Activated CD4-positive, alpha-beta memory T cell treated with anti-CD3 and anti-CD28 coated beads, Interleukin-2, amount 10 ng/mL, durations not matched to agents 7 days and 5 days (primary cell): ENCODE results near the gene ITGB5. TPM values are rescaled to one million over a fixed set of nuclear protein-coding genes. Genes with fewer than 3 reads are reported as not detected.

Source experiments
- CTCF ChIA-PET: fragments of 350-600 bp; sonication (Branson Sonifier 250); formaldehyde crosslinking; loops from one replicate; lab custom pipeline; 2021; ENCODE audit warnings: antibody characterized with exemption, inconsistent platforms; lab: Charles Lee
- POLR2A ChIA-PET: fragments of 350-600 bp; sonication (Branson Sonifier 250); formaldehyde crosslinking; loops from one replicate; lab custom pipeline; 2021; ENCODE audit warnings: antibody characterized with exemption; lab: Charles Lee
- DNase-seq: peaks from one replicate; pipeline ENCODE4 v3.0.0-alpha.2; 2020
- H3K27ac Mint-ChIP-seq: one replicate; pipeline ENCODE4 v1.8.0; 2021; ENCODE audit warnings: mild to moderate bottlenecking, mixed read lengths
- H3K27me3 Mint-ChIP-seq: one replicate; pipeline ENCODE4 v1.8.0; 2021; ENCODE audit warnings: mixed read lengths
- H3K36me3 Mint-ChIP-seq: one replicate; pipeline ENCODE4 v1.8.0; 2021; ENCODE audit warnings: low read depth, mixed read lengths
- H3K4me1 Mint-ChIP-seq: one replicate; pipeline ENCODE4 v1.8.0; 2021; ENCODE audit warnings: mixed read lengths
- H3K4me3 Mint-ChIP-seq: one replicate; pipeline ENCODE4 v1.8.0; 2021; ENCODE audit warnings: mild to moderate bottlenecking, mixed read lengths
- H3K9me3 Mint-ChIP-seq: one replicate; pipeline ENCODE4 v1.8.0; 2021; ENCODE audit warnings: mixed read lengths
- total RNA-seq, 2 experiments: library from RNA; stranded (reverse); gene quantifications; one replicate each; pipeline ENCODE4 v1.2.3, GENCODE V29; 2021

ITGB5 gene
- total RNA-seq, 2 experiments from 2014 or later = 0.05 to 0.40 TPM

DNA sequence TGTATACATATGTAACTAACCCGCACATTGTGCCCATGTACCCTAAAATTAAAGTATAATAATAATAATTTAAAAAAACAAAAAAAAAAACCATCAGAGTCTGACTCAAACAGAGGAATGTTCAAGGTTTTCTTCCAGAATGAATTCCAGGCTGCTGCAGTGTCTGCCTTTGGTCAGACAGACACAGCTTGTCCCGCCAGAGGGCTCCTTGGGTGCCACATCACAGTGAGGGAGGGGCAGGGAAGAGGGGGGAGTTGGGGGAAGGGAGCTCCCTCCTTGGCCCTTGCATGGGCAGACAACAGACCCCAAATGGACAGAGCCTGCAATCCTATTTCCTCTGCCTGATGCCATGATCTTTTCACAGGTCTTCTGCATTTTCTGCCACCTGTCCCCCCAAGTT, 36.5 kb downstream of the ITGB5 start:
- H3K27me3 Mint-ChIP-seq = peaks cover 5% of the 10 kb centered on the region
- no peak overlapping the region for H3K4me3 Mint-ChIP-seq
- H3K27ac Mint-ChIP-seq = no peak overlapping the region
- no peaks in the 10 kb centered on the region for H3K4me1 Mint-ChIP-seq
- no peaks in the 10 kb centered on the region for H3K9me3 Mint-ChIP-seq
- H3K36me3 Mint-ChIP-seq = no peaks in the 10 kb centered on the region
- CTCF ChIA-PET = no interaction called here
- DNase-seq = no peak
- POLR2A ChIA-PET = no interaction called here

DNA sequence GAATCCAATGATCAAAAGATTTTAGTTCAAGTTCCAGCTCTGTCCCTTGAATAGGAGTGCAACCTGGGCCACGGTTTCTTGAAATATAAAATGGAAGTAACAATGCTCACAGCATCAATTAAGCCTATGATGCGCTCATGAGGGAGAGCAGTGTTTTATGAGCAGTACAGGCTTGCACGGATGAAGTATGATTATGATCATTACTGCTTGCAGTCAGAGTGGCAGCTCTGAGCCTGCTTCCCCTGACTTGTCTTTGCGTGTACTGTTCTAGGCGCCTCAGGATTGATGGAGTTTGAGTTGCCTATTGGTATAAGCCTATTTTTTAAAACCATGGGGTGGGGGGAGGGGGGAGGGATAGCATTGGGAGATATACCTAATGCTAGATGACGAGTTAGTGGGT, 37.0 kb downstream of the ITGB5 start:
- ChIA-PET POLR2A (no interaction called here), CTCF (no interaction called here)
- DNase-seq = no peak
- Mint-ChIP-seq H3K36me3 (no peaks in the 10 kb centered on the region), H3K27ac (no peak overlapping the region), H3K9me3 (no peaks in the 10 kb centered on the region), H3K4me1 (no peaks in the 10 kb centered on the region), H3K4me3 (no peak overlapping the region), H3K27me3 (peaks cover 5% of the 10 kb centered on the region)

DNA sequence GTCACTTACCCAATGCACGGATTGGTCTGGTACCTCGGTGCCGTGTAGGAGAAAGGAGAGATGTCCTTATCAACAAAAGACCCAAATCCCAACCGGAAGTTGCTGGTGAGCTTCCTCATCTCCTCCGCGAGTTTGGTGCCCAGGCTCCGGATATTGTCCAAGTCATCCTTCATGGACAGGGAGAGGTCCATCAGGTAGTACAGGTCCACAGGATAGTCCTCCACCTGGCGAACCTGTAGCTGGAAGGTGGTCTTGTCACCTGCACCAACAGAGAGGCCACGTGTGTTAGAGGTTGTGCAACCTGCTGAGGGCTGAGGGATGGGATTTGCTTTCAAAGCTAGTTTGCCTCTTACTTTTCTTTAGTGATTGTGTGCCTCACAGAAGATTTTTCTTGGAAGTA, 38.9 kb downstream of the ITGB5 start:
- Mint-ChIP-seq H3K36me3 (no peaks in the 10 kb centered on the region), H3K4me3 (no peak overlapping the region), H3K27ac (no peak overlapping the region), H3K4me1 (no peaks in the 10 kb centered on the region), H3K9me3 (no peaks in the 10 kb centered on the region), H3K27me3 (peaks cover 4% of the 10 kb centered on the region)
- ChIA-PET CTCF (no interaction called here), POLR2A (no interaction called here)
- no peak for DNase-seq

DNA sequence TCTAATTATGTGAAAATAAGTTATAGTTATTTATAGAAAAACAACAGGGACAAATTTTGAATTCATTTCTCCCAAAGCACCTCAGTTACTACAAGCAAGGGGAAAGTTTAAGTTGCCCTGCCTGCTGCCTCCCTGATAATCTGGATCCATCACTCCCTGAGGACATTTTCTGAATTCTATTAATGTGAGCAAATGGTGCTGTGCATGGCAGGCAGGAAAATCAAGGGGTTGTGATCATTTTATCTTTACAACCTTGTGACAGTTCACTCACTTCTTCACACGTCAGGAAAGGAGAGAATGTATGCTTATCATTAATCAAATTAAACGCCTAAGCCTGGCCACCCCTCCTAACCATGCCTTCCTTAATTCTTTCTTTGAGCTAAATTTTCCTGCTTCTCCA, 39.3 kb downstream of the ITGB5 start:
- Mint-ChIP-seq H3K36me3 (no peaks in the 10 kb centered on the region), H3K9me3 (no peaks in the 10 kb centered on the region)
- POLR2A ChIA-PET = no interaction called here

DNA sequence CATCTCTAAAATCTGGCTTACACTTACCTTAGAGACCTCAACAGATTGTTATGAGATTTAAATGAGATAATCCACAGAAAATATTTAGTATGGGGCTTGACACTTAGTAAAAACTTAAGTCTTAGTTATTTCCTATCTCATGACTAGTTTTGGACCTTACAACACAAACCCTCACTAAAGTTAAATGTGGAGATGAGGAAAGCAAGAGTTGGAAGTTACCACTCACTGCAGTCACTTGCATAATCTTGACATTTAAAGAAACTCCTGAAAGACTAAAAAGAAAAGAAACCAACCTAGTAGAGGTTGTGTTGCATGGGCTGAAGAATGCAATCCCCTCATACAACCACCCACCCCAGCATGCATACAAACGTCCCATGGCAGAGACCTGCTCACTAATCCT, 40.1 kb downstream of the ITGB5 start:
- DNase-seq = no peak
- ChIA-PET POLR2A (no interaction called here), CTCF (no interaction called here)
- Mint-ChIP-seq H3K36me3 (no peaks in the 10 kb centered on the region), H3K27ac (no peak overlapping the region), H3K9me3 (no peaks in the 10 kb centered on the region), H3K4me1 (no peaks in the 10 kb centered on the region), H3K4me3 (no peak overlapping the region), H3K27me3 (peaks cover 5% of the 10 kb centered on the region)

More for the DNA sequence above, 39.3 kb downstream of the ITGB5 start:
- Mint-ChIP-seq H3K27ac (no peak overlapping the region), H3K27me3 (peaks cover 5% of the 10 kb centered on the region), H3K4me3 (no peak overlapping the region), H3K4me1 (no peaks in the 10 kb centered on the region)
- DNase-seq = no peak
- CTCF ChIA-PET = no interaction called here

DNA sequence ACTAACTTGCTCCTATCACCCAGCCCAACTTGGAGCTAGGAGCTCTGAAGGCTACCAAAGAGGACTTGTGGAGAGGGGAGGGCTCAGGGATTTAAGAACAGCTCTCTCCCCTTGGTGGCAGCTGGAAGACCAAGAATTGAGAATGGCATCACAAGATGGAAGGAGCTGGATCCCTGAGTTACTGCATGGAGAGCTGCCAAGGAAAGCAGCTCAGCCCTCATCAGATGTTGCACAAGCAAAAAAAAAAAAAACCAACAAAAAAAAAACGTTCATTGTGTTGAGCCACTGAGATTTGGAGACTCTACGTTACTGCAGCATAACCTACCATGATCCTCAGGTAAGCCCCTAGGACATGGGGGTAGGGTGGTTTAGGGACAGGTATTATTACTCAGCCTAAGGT, 41.0 kb downstream of the ITGB5 start:
- Mint-ChIP-seq H3K27ac (no peak overlapping the region), H3K4me1 (no peaks in the 10 kb centered on the region), H3K9me3 (no peaks in the 10 kb centered on the region), H3K4me3 (no peak overlapping the region), H3K36me3 (no peaks in the 10 kb centered on the region), H3K27me3 (peaks cover 8% of the 10 kb centered on the region)
- POLR2A ChIA-PET = no interaction called here
- DNase-seq = no peak
- CTCF ChIA-PET = interaction anchor here (0.7 to 1.4 kb wide), 2 partner anchors 85 to 552 kb away, joined by 3 to 5 read pairs; no protein-coding TSS in a partner anchor

DNA sequence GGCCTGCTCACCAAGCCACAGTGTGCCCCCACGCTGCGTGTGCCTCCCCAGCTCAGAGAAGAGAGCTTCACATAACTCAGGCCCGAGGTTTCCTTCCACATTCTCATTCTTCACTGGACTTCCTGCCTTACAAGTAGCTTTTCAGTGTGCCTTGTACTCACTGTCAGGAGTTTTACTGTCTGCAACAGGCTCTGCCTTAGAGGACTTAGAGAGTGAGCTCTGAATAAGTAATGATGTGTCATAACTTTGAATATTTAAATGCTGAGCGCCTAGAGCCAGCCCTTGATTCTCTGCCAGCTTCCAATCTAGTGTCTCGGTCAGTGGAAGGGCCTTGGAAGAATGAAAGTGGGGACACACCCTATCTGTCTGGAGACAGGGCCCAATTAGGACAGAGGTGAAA, 41.8 kb downstream of the ITGB5 start:
- H3K4me3 Mint-ChIP-seq = no peak overlapping the region
- H3K27ac Mint-ChIP-seq = no peak overlapping the region
- ChIA-PET CTCF (interaction anchor here (1.4 kb wide), 2 partner anchors 56 to 84 kb away, joined by 3 to 5 read pairs; no protein-coding TSS in a partner anchor), POLR2A (no interaction called here)
- H3K36me3 Mint-ChIP-seq = no peaks in the 10 kb centered on the region
- no peaks in the 10 kb centered on the region for H3K4me1 Mint-ChIP-seq
- DNase-seq = no peak
- no peaks in the 10 kb centered on the region for H3K9me3 Mint-ChIP-seq
- peaks cover 11% of the 10 kb centered on the region for H3K27me3 Mint-ChIP-seq

DNA sequence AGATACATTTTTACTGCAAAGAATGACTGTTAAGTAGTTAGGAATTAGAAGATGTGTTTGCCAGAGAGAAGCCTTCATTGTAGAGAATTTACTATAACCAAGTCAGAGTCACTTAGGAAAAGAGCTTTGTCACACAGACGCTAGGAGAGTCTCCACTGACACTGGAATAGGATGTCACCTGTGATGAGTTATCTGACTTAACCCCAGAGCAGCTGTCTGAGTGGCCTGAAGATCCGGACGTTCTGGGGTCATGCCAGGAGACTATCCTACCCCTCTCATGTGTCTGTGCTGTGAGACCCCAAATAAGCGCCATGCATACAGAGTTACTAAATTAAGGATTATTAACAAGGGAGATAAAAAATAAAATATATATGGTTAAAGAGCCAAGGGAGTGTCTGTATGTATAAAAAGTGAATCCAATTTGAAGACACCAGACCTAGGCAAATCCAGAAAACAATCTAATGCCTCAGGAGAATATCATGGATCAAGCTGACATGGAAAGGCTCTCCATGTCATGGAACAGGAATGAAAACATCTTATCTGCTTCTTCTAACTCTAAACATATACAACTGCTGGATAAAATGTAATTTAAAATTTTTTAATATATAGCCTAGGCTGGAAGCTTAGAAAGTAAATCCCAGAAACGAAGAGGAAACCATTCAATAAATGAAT, 43.5 kb downstream of the ITGB5 start:
- no peak overlapping the region for H3K27ac Mint-ChIP-seq
- H3K27me3 Mint-ChIP-seq = peaks cover 12% of the 10 kb centered on the region
- CTCF ChIA-PET = interaction anchor here (0.7 to 1.5 kb wide), 3 partner anchors 10 to 359 kb away, joined by 3 to 4 read pairs (median 3); no protein-coding TSS in a partner anchor
- no peak overlapping the region for H3K4me3 Mint-ChIP-seq
- H3K4me1 Mint-ChIP-seq = no peaks in the 10 kb centered on the region
- H3K36me3 Mint-ChIP-seq = no peaks in the 10 kb centered on the region
- POLR2A ChIA-PET = no interaction called here
- no peaks in the 10 kb centered on the region for H3K9me3 Mint-ChIP-seq
- no peak for DNase-seq

DNA sequence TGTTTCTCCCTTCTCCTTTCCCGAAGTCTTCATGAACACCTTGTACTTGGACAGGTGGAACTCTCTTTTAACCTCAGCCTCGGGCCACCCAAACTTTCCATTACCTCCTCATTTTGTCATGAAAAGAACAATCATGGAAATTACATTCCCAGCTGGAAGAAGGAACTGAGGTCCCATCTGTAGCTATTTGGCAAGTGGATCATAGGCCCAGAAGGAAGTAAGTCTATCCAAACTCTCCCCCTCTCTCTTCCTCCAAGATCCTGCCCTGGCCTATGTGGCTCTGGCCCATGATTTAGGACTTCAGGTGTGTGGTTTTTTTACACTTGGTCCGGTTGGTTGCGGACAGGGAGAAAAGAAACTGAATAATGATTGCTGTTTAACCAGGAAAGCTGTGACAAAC, 44.1 kb downstream of the ITGB5 start:
- CTCF ChIA-PET = interaction anchor here (1.5 kb wide), 1 partner anchor 82 kb away, joined by 3 read pairs; no protein-coding TSS in a partner anchor
- no peaks in the 10 kb centered on the region for H3K9me3 Mint-ChIP-seq
- H3K27ac Mint-ChIP-seq = no peak overlapping the region
- H3K4me1 Mint-ChIP-seq = no peaks in the 10 kb centered on the region
- POLR2A ChIA-PET = no interaction called here
- no peak for DNase-seq
- H3K4me3 Mint-ChIP-seq = no peak overlapping the region
- H3K36me3 Mint-ChIP-seq = no peaks in the 10 kb centered on the region
- peaks cover 12% of the 10 kb centered on the region for H3K27me3 Mint-ChIP-seq

DNA sequence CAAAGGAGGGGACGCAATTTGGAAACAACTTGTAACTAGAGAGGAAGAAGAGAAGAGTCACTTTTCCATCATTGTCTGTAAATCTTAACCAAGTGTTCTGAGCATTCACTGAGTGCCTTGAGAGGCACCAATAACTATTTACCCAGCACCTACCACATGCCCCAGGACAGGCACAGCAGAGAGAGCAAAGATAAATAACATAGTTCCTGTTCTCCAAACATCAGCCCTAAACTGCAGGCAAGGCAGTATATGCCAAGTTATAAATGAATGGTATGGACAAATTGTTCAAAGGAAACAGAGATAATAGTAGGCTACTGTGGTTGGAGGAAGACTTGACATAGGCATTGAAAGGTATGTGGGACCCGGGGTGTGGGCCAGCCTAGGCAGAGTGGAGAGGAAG, 45.6 kb downstream of the ITGB5 start:
- DNase-seq = no peak
- Mint-ChIP-seq H3K4me1 (peaks cover 9% of the 10 kb centered on the region), H3K4me3 (no peak overlapping the region), H3K27ac (no peak overlapping the region), H3K36me3 (no peaks in the 10 kb centered on the region), H3K27me3 (peaks cover 12% of the 10 kb centered on the region), H3K9me3 (no peaks in the 10 kb centered on the region)
- ChIA-PET CTCF (no interaction called here), POLR2A (no interaction called here)

DNA sequence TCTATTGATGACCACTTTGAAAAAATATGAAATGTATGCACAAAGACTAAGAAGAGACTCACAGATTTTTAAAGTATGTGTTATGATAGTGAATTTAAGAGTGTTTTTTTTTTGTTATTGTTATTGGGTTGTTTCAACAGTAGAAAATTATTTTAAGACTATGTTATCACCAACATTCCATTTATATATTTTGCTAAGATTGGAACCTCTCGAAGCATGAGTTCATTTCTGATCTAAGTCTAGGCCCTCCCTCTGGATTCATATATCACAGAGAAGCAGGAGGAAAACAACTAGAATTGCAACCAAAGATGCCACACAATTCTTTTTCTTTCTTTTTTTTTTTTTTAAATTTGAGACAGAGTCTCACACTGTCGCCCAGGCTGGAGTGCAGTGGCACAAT, 46.8 kb downstream of the ITGB5 start:
- POLR2A ChIA-PET = no interaction called here
- CTCF ChIA-PET = no interaction called here
- no peaks in the 10 kb centered on the region for H3K36me3 Mint-ChIP-seq
- peaks cover 16% of the 10 kb centered on the region for H3K27me3 Mint-ChIP-seq
- no peaks in the 10 kb centered on the region for H3K9me3 Mint-ChIP-seq
- no peak for DNase-seq
- H3K4me1 Mint-ChIP-seq = peaks cover 16% of the 10 kb centered on the region
- H3K27ac Mint-ChIP-seq = no peak overlapping the region
- no peak overlapping the region for H3K4me3 Mint-ChIP-seq

DNA sequence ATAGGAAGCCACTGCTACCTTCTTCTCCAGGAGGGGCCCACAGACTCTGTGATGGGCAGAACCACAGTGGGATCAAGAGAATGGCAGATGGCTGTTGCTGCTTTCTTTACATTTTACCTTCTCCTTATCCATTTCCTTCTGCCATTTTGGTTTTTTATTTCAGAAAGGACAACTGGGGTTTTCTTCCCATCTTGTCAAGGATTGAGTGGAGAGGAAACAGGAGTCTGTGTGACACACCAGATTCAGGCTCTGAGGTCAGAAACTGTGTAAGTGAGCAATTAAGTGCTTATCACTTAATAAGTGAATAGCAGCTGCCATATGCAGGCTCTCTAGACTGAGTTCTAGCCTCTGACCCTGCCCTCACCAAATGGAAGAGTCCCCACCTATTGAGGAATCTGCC, 47.3 kb downstream of the ITGB5 start:
- CTCF ChIA-PET = no interaction called here

DNA sequence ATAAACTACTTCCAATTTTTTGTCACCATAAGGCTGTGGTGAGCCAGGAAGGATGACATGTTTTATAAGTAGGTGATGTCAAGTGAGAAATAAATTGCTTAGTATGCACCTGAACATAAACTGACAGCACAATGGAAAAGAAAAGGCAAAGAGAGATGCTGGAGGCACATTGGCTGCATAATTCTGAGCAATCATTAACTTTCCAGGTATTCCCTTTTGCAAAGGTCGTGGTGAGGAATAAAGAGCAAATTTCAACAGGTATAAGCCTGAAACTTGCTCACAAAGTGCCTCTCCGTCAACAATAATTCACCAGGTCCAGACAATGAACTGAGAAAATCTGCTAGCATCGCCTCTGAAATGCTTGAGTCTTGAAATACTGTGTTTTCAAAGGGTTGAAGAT, 48.2 kb downstream of the ITGB5 start:
- CTCF ChIA-PET = no interaction called here
- Mint-ChIP-seq H3K4me3 (no peak overlapping the region), H3K4me1 (peaks cover 25% of the 10 kb centered on the region), H3K27ac (no peak overlapping the region), H3K36me3 (no peaks in the 10 kb centered on the region), H3K27me3 (peaks cover 24% of the 10 kb centered on the region), H3K9me3 (no peaks in the 10 kb centered on the region)
- POLR2A ChIA-PET = no interaction called here
- no peak for DNase-seq

More for the DNA sequence above, 47.3 kb downstream of the ITGB5 start:
- Mint-ChIP-seq H3K27me3 (peaks cover 21% of the 10 kb centered on the region), H3K9me3 (no peaks in the 10 kb centered on the region), H3K27ac (no peak overlapping the region), H3K4me1 (peaks cover 20% of the 10 kb centered on the region), H3K4me3 (no peak overlapping the region), H3K36me3 (no peaks in the 10 kb centered on the region)
- POLR2A ChIA-PET = no interaction called here
- no peak for DNase-seq

DNA sequence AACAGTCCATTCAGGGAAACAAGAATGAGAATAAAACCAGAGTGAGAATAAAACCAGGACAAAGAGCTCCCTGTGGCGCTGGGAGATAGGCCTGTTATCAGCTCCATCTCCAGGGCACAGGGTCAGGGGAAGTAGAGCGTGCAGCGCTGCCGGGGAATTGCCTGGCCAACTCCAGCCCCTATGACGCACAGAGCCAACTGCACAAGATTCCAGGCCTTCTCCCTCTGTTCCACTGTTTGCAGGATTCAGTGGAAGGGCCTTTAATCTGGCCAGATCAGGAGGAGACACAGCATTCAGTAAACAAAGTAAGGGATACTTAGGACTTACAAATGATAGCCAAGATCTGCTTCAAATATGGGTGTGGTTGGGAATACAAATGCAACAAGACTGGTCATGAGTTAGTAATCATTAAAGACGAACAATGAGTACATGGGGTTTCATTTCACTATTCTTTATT, 49.4 kb downstream of the ITGB5 start:
- POLR2A ChIA-PET = no interaction called here
- H3K9me3 Mint-ChIP-seq = no peaks in the 10 kb centered on the region
- peaks cover 29% of the 10 kb centered on the region for H3K27me3 Mint-ChIP-seq
- H3K4me1 Mint-ChIP-seq = peaks cover 27% of the 10 kb centered on the region
- H3K27ac Mint-ChIP-seq = no peak overlapping the region
- DNase-seq = no peak
- no peaks in the 10 kb centered on the region for H3K36me3 Mint-ChIP-seq
- CTCF ChIA-PET = no interaction called here
- no peak overlapping the region for H3K4me3 Mint-ChIP-seq
